HL-60/S4 treated with retinoic acid at 250 ng/mL for 4 days and 3 days (cell line): ENCODE results near the gene LARGE2.
"Not testable (repeated sequence)": the region's sequence is repeated elsewhere in the genome, so short reads cannot be mapped to it uniquely, and the experiment has no call there.

Source experiments
- in situ Hi-C: fragments of 300-500 bp; cut with MboI; formaldehyde crosslinking; loops from 2 replicates; pipeline ENCODE4 v1.7.0; 2022; ENCODE audit warnings: low sequenced_read_pairs

The LARGE2 gene

DNA sequence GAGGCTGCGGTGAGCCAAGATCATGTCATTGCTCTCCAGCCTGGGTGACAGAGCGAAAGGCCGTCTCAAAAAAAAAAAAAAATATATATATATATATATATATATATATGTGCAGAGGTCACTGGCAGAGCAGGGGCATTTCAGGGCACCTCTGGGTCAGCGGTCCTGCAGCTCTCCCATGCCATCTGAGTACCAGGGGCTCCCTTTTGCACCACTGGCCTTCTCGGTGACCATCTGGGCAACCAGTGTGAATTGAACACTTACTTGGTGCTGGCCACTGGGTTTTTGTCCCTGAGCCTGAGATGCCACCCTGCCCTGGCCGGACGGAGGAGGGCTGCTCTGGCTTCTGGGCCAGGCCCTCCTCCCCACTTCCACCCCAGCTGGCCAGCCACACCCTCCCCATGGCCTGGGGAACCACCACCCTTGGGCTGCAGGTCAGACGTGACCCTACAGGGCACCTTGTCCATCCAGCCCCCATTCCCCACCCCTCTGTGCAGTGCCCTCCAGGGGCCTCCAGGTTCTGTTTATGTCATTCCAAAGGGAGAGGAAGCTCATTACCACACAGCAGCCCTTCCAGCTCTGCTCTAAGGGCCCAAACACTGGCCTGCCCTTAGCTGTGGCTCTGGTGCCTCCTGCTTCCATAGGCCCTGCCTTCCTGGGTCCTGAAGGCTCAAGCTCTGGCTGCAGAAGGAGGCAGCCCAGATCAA is 26.8 kb upstream of the LARGE2 start:
- in situ Hi-C loops: no loop called here

DNA sequence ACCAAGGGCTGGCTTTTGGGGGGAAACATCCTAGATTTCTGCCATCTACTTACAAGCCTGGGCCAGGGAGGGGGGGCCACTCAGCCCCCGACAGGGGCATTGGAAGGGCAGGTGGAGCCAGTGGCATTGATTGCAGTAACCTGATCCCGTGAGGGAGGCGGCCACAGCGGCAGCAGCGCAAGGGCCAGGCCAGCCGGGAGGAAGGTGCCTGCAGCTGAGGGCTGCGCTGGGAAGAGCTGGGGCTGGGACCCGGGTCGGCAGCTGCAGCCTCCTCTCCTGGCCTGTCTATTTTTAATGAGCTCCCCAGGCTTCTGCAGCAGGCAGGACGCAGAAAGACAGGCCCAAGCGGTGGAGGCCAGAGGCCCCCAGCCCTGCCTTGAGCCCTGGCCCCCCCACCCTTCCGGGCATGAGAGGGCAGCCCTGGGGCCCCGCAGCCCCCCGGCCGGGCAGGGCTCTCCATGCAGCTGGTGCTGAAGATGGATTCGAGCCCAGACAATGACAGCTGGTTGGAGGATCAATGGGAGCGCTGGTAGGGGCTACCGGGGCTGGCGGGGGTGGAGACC is 26.0 kb upstream of the LARGE2 start:
- in situ Hi-C loops: no loop called here

DNA sequence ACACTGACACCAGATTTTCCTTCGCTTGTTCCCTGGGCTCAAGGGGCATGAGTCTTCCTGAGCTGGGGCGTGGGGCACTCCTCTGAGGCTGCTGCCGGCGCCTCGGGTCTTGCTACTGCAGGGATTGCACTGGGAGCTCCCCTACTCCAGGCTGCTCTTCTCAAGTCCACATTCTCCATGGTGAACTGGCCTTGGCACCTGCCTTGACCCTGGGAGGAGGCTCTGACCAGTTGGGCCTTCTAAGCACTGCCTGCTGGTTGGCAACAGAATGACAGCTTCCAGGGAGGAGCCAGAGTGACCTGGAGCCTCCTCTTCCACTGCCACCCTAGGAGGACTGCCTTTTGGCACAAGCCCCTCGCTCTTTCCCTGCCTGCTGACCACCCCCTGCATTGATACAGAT is 24.9 kb upstream of the LARGE2 start:
- in situ Hi-C loops: no loop called here

DNA sequence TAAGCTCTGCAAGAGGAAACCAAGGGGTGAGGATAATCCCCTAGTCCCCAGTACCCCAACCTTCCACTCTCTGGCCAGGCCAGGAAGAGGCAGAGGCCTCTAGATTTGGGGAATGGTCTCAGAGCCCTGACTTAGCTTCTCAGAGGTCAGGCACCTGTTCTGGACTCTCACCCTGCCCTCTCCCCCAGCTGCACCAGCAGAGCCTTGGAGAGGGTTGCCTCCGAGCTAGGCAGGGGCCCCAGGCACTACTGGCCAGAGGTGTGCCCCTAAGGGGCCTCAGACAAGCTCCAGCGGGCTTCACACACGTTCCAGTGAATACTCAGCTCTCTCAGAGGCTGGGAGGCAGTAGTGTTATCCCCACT is 23.4 kb upstream of the LARGE2 start:
- in situ Hi-C loops: no loop called here

DNA sequence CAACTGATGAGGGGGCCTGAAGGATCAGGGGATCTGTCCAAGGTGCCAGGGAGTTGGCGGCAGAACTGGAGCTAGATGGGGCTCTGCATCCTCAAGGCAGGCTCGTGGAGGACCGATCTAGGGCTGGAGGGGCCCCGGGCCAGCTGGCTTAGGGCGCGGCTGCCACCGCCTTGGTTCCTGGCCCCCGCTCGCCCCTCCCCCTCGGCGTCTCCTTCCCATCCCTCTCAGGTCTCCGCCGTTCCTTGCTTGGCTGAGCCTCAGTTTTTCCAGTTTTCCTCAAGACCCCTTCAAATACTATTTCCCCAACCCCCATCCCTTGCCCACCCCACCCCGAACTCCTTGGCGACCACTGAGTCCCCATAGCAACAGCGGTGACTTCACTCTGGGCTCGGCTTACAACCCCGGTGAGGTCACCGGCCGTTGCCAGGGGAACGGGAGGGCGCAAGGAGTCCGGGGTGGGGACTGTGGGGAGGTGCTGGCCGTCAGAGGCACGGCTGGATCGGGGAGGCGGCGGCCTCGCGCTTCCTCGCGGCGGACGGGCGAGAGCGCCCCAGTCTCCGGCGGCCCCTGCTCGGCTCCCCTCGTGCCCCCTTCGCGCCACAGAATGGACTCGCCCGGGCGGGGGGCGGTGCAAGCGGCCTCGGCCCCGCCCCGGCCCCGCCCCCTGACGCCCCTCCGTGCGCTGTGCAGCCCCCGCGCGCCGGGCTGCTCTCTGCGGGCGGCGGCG is 22.8 kb upstream of the LARGE2 start:
- in situ Hi-C loops: no loop called here

DNA sequence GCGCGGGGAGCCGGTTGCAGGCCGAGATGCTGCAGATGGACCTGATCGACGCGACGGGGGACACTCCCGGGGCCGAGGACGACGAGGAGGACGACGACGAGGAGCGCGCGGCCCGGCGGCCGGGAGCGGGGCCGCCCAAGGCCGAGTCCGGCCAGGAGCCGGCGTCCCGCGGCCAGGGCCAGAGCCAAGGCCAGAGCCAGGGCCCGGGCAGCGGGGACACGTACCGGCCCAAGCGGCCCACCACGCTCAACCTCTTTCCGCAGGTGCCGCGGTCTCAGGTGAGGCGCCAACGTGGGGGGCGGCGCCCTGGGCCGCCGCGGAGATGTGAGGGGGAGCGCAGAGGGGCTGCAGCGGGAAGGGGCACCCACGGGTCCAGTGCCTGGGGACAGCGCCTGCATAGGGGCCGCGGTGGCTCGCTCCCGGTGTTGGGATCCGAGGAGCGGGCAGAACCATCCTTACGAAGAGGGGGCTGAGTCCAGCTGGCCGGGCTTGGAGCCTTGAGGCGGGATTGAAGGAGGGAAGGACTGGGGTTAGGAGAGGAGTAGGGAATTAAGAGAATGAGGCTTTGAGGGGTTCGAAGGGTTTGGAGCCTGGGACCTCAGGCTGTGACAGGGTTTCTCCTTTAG is 22.2 kb upstream of the LARGE2 start:
- in situ Hi-C loops: not testable (repeated sequence)

- in situ Hi-C loops: no loop called here
Observed at GRCh38 chr11:45900916-45901617, 21.4 kb upstream of the LARGE2 start.

GRCh38 chr11:45901626-45902025 is 20.8 kb upstream of the LARGE2 start:
- in situ Hi-C loops: no loop called here

DNA sequence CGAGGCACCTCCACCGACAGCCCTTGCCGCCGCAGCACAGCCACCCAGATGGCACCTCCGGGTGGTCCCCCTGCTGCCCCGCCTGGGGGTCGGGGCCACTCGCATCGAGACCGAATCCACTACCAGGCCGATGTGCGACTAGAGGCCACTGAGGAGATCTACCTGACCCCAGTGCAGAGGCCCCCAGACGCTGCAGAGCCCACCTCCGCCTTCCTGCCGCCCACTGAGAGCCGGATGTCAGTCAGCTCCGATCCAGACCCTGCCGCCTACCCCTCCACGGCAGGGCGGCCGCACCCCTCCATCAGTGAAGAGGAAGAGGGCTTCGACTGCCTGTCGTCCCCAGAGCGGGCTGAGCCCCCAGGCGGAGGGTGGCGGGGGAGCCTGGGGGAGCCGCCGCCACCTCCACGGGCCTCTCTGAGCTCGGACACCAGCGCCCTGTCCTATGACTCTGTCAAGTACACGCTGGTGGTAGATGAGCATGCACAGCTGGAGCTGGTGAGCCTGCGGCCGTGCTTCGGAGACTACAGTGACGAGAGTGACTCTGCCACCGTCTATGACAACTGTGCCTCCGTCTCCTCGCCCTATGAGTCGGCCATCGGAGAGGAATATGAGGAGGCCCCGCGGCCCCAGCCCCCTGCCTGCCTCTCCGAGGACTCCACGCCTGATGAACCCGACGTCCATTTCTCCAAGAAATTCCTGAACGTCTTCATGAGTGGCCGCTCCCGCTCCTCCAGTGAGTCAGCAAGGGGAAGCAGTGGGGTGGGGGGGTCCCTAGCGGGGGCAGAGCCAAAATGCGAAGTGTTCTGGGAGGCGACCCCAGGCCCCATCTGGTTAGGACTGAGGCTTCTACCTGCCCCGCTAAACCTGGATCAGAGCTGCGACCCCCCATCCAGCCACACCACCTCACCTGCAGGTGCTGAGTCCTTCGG is 19.7 kb upstream of the LARGE2 start:
- in situ Hi-C loops: no loop called here

- in situ Hi-C loops: no loop called here
Observed at GRCh38 chr11:45904309-45904915, 18.0 kb upstream of the LARGE2 start.

- in situ Hi-C loops: no loop called here
Observed at GRCh38 chr11:45905095-45905494, 17.4 kb upstream of the LARGE2 start.

DNA sequence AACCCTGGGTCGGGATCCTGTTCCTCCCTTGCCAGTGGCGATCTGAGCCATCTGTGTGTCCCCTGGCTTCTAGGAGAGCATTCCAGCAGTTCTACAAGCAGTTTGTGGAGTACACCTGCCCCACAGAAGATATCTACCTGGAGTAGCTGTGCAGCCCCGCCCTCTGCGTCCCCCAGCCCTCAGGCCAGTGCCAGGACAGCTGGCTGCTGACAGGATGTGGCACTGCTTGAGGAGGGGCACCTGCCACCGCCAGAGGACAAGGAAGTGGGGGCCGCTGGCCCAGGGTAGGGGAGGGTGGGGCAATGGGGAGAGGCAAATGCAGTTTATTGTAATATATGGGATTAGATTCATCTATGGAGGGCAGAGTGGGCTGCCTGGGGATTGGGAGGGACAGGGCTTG is 16.9 kb upstream of the LARGE2 start:
- in situ Hi-C loops: not testable (repeated sequence)

DNA sequence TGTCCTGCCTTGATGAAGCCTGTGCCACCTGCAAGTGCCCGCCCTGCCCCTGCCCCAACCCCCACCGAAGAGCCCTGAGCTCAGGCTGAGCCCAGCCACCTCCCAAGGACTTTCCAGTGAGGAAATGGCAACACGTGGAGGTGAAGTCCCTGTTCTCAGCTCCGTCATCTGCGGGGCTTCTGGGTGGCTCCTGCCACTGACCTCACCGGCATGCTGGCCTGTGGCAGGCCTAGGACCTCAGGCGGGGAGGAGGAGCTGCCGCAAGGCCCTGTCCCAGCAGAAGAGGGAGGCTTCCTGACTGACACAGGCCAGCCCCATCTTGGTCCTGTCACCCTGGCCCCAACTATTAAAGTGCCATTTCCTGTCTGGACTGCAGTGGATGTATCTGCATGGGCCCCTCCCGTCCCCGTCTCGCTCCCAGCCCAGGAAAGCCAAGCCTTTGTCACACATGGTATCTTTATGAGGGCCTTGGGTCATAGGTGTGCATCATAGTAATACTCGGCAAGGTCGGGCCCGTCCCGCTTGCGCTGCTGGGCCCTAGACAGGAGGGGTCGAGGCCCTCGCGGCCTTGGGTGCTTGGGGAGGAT is 16.3 kb upstream of the LARGE2 start:
- in situ Hi-C loops: no loop called here

DNA sequence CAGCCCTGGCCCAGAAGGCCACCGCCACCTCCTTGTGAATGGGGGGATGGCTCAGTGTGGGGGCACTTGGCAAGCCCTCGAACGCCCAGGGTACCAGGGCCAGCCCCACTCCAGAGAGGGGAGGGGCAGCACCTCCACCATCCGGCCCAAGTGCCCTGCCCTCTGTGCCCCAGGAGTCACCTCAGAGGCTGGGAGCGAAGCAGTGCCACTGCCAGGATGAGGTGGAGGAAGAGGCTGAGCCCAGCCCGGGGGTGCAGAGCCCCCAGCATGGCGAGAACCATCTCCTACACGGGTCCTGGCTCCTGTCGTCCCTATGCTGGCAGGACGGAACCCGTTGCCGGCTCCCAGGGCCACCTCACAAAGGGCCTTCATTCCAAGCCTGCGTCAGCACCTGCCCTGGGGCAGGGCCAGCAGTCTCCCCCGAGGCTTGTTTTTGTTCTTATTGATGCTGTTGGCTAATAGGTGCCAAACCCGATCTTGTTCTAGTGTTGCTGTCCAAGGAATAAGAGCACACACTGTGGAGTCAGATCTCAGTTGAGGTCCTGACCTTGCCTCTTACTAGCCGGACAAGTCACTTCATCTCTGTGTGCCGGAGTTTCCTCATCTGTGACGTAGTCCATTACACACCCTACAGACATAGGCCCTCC is 15.4 kb upstream of the LARGE2 start, which contains the start of gene FREY1:
Gene FREY1, minus strand, starts transcription at position 307 of the 647 bp plus-strand sequence. Its CDS starts 26 bp downstream, at position 281.
- in situ Hi-C loops: no loop called here

- in situ Hi-C loops: no loop called here
Observed at GRCh38 chr11:45907911-45908370, 14.5 kb upstream of the LARGE2 start.

GRCh38 chr11:45909594-45910475 is 12.6 kb upstream of the LARGE2 start:
- in situ Hi-C loops: no loop called here

GRCh38 chr11:45910623-45911022 is 11.8 kb upstream of the LARGE2 start:
- in situ Hi-C loops: no loop called here

DNA sequence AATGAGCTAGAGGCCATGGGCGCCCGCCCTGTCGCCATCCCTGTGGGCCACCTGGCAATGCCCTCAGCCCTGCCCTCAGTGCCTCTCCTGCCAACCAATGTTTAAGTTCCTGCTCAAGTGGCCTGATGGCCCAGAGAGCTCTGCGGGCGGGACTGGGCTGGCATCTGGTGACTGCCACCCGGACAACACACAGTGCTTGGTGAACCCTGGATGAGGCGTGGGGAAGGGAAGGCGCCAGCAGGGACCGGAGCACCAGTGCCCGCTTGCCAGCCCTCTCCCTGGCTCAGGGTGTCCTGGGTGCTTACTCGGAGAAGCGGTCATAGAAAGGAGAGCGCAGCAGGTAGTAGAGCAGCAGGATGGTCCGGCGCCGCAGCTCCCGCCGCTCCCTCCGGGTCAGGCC is 8.9 kb upstream of the LARGE2 start:
- in situ Hi-C loops: no loop called here
